Measurements from ENCODE around the gene METTL2A. TPM values are rescaled to one million over a fixed set of nuclear protein-coding genes. Genes with fewer than 3 reads are reported as not detected.
"Not testable (repeated sequence)": the region's sequence is repeated elsewhere in the genome, so short reads cannot be mapped to it uniquely, and the experiment has no call there.

The METTL2A gene
- total RNA-seq, 1 donor from 2014 or later, result 29.6 TPM

GRCh38 chr17:62478424-62478879 is 54.8 kb downstream of the METTL2A start, which contains the start of gene TLK2:
Gene TLK2 (plus strand): TSS chr17:62478825. CDS start chr17:62481126, 2,301 bp downstream.
- DNase-seq (ENCODE audit: extremely low spot score, unreplicated experiment), result peak; percentile 88
- Mint-ChIP-seq H3K9me3 (no peaks in the 10 kb centered on the region), H3K4me3 (peak within 1 kb of the TSS; percentile 94), H3K27me3 (no peaks in the 10 kb centered on the region), H3K27ac (peak within 1 kb of the TSS; percentile 96), H3K36me3 (peaks cover 4% of the 10 kb centered on the region), H3K4me1 (ENCODE audit: unreplicated experiment) (peaks cover 23% of the 10 kb centered on the region)
- no peak for TF ChIP-seq CTCF (conservative IDR thresholded peaks at IDR 0.05)

- H3K36me3 Mint-ChIP-seq, result not testable (repeated sequence)
- peaks cover 23% of the 10 kb centered on the region for H3K4me1 Mint-ChIP-seq (ENCODE audit: unreplicated experiment)
Observed at GRCh38 chr17:62478880-62479638, 55.4 kb downstream of the METTL2A start.

GRCh38 chr17:62479639-62480258 is 56.1 kb downstream of the METTL2A start:
- Mint-ChIP-seq H3K27ac (peak overlapping the region; percentile 96), H3K4me3 (peak overlapping the region; percentile 94), H3K4me1 (ENCODE audit: unreplicated experiment) (peaks cover 23% of the 10 kb centered on the region)
- H3K27me3 Mint-ChIP-seq; DNase-seq (ENCODE audit: extremely low spot score, unreplicated experiment); H3K9me3 Mint-ChIP-seq; H3K36me3 Mint-ChIP-seq: not testable (repeated sequence)

More at GRCh38 chr17:62478880-62479638, 55.4 kb downstream of the METTL2A start:
- peak overlapping the region; percentile 96 for H3K27ac Mint-ChIP-seq
- H3K4me3 Mint-ChIP-seq, result peak overlapping the region; percentile 94
- H3K27me3 Mint-ChIP-seq, H3K9me3 Mint-ChIP-seq: not testable (repeated sequence)
- peak; percentile 71 for DNase-seq (ENCODE audit: extremely low spot score, unreplicated experiment)

GRCh38 chr17:62482553-62482952 is 58.9 kb downstream of the METTL2A start:
- peaks cover 24% of the 10 kb centered on the region for H3K4me1 Mint-ChIP-seq (ENCODE audit: unreplicated experiment)
- H3K36me3 Mint-ChIP-seq, result peaks cover 16% of the 10 kb centered on the region
- not testable (repeated sequence) for H3K27ac Mint-ChIP-seq, H3K9me3 Mint-ChIP-seq, H3K27me3 Mint-ChIP-seq, H3K4me3 Mint-ChIP-seq
- peak; percentile 16 for DNase-seq (ENCODE audit: extremely low spot score, unreplicated experiment)

- not testable (repeated sequence) for H3K27me3 Mint-ChIP-seq, H3K9me3 Mint-ChIP-seq
Observed at GRCh38 chr17:62490990-62491389, 67.3 kb downstream of the METTL2A start.

GRCh38 chr17:62493049-62493655 is 69.5 kb downstream of the METTL2A start:
- Mint-ChIP-seq H3K36me3 (peaks cover 12% of the 10 kb centered on the region), H3K27ac (peak overlapping the region; percentile 0)
- H3K27me3 Mint-ChIP-seq; H3K4me1 Mint-ChIP-seq (ENCODE audit: unreplicated experiment); DNase-seq (ENCODE audit: extremely low spot score, unreplicated experiment); H3K9me3 Mint-ChIP-seq; H3K4me3 Mint-ChIP-seq: not testable (repeated sequence)

More at GRCh38 chr17:62490990-62491389, 67.3 kb downstream of the METTL2A start:
- not testable (repeated sequence) for DNase-seq (ENCODE audit: extremely low spot score, unreplicated experiment); H3K4me1 Mint-ChIP-seq (ENCODE audit: unreplicated experiment); H3K4me3 Mint-ChIP-seq; H3K27ac Mint-ChIP-seq
- H3K36me3 Mint-ChIP-seq, result peaks cover 16% of the 10 kb centered on the region

- not testable (repeated sequence) for H3K9me3 Mint-ChIP-seq; H3K27me3 Mint-ChIP-seq; H3K4me1 Mint-ChIP-seq (ENCODE audit: unreplicated experiment); DNase-seq (ENCODE audit: extremely low spot score, unreplicated experiment); H3K27ac Mint-ChIP-seq; H3K4me3 Mint-ChIP-seq
- H3K36me3 Mint-ChIP-seq, result peaks cover 12% of the 10 kb centered on the region
Observed at GRCh38 chr17:62494073-62494472, 70.4 kb downstream of the METTL2A start.

- not testable (repeated sequence) for H3K27ac Mint-ChIP-seq; H3K4me1 Mint-ChIP-seq (ENCODE audit: unreplicated experiment); H3K9me3 Mint-ChIP-seq; H3K27me3 Mint-ChIP-seq; H3K4me3 Mint-ChIP-seq; DNase-seq (ENCODE audit: extremely low spot score, unreplicated experiment); H3K36me3 Mint-ChIP-seq
Observed at GRCh38 chr17:62496344-62496743, 72.6 kb downstream of the METTL2A start.

- H3K27ac Mint-ChIP-seq, result not testable (repeated sequence)
Observed at GRCh38 chr17:62498796-62499195, 75.1 kb downstream of the METTL2A start.

More at GRCh38 chr17:62498796-62499195, 75.1 kb downstream of the METTL2A start:
- not testable (repeated sequence) for H3K27me3 Mint-ChIP-seq; H3K9me3 Mint-ChIP-seq; DNase-seq (ENCODE audit: extremely low spot score, unreplicated experiment); H3K4me1 Mint-ChIP-seq (ENCODE audit: unreplicated experiment); H3K4me3 Mint-ChIP-seq; H3K36me3 Mint-ChIP-seq

Other genes with a start within 250 kb of the METTL2A start
- not detected in 2 replicates for gene EFCAB3, start 43.3 kb upstream of the METTL2A start, total RNA-seq (ENCODE audit: low replicate concordance)
- 38.1 and 53.4 TPM in 2 replicates for gene TLK2, start 54.9 kb downstream of the METTL2A start, total RNA-seq (ENCODE audit: low replicate concordance)
- gene MRC2, start 203.8 kb downstream of the METTL2A start, total RNA-seq (ENCODE audit: low replicate concordance), result 1.9 and 52.7 TPM in 2 replicates